GM12892 (cell line): ENCODE measurements around the gene PISD.
A peak's percentile ranks its signal among the peaks of the same experiment; 100 is the strongest.

ENCODE experiments used
- DNase-seq: peaks from one replicate; pipeline ENCODE4 v3.0.0; 2011; ENCODE audit not compliant: insufficient read length
- FAIRE-seq: peaks from 2 replicates; lab custom pipeline; 2011; peaks lifted over from hg19 to GRCh38; lab: Jason Lieb, UNC
- POLR2A ChIP-seq: IDR thresholded peaks from 2 replicates; pipeline ENCODE4 v1.6.1; 2011; ENCODE audit warnings: low read depth, low read length, control low read depth
- POLR2AphosphoS5 ChIP-seq: IDR thresholded peaks from 2 replicates; pipeline ENCODE4 v1.6.1; 2011; ENCODE audit warnings: low read depth, low read length, control low read depth
- TAF1 ChIP-seq: IDR thresholded peaks from 2 replicates; pipeline ENCODE4 v1.6.1; 2011; ENCODE audit warnings: low read depth, mild to moderate bottlenecking, control low read depth, low read length, borderline replicate concordance

Gene PISD

GRCh38 chr22:31650391-31650790 lies 11.6 kb downstream of the PISD start:
- no peak for FAIRE-seq
- TF ChIP-seq TAF1 = no peak
- TF ChIP-seq POLR2AphosphoS5 = no peak
- TF ChIP-seq POLR2A = no peak
- DNase-seq = no peak

GRCh38 chr22:31647523-31648320 lies 14.3 kb downstream of the PISD start:
- TF ChIP-seq POLR2A = no peak
- FAIRE-seq = no peak
- no peak for DNase-seq

GRCh38 chr22:31647066-31647465 lies 14.9 kb downstream of the PISD start:
- no peak for TF ChIP-seq POLR2A
- no peak for TF ChIP-seq POLR2AphosphoS5
- no peak for TF ChIP-seq TAF1
- FAIRE-seq (no peak), DNase-seq (no peak)

- TF ChIP-seq POLR2AphosphoS5 (no peak), POLR2A (no peak), TAF1 (no peak)
- FAIRE-seq = peak; percentile 69
- no peak for DNase-seq
Observed at GRCh38 chr22:31646186-31647019, 15.6 kb downstream of the PISD start.

GRCh38 chr22:31639436-31640039 lies 22.5 kb downstream of the PISD start:
- peak; percentile 79 for FAIRE-seq
- DNase-seq = no peak
- TF ChIP-seq POLR2AphosphoS5 (no peak), POLR2A (no peak), TAF1 (no peak)

GRCh38 chr22:31637891-31638618 lies 24.0 kb downstream of the PISD start:
- FAIRE-seq (peak; percentile 81), DNase-seq (peak; percentile 46)
- TF ChIP-seq TAF1 (peak; percentile 20; the same call in 1 of the 2 replicates), POLR2AphosphoS5 (peak; percentile 50; the same call in 1 of the 2 replicates), POLR2A (peak; percentile 9; the same call in 1 of the 2 replicates)

- FAIRE-seq (peak; percentile 92), DNase-seq (peak; percentile 57)
- TF ChIP-seq POLR2AphosphoS5 (peak; percentile 72), TAF1 (no peak; the same call in 1 of the 2 replicates), POLR2A (peak; percentile 71; the same call in 1 of the 2 replicates)
Observed at GRCh38 chr22:31637447-31637890, 24.5 kb downstream of the PISD start.

GRCh38 chr22:31635638-31636306 lies 26.2 kb downstream of the PISD start:
- FAIRE-seq = no peak
- TF ChIP-seq POLR2A (no peak), TAF1 (no peak), POLR2AphosphoS5 (no peak)
- no peak for DNase-seq

- TF ChIP-seq TAF1 (no peak), POLR2A (no peak), POLR2AphosphoS5 (no peak)
- peak; percentile 67 for FAIRE-seq
- no peak for DNase-seq
Observed at GRCh38 chr22:31631436-31631835, 30.6 kb downstream of the PISD start.
